GM20431 (cell line): ENCODE data around the gene GRN.

ENCODE experiments used
- in situ Hi-C: fragments of 300-500 bp; cut with MseI, MboI; formaldehyde crosslinking; loops from one replicate; pipeline ENCODE4 v1.15.0; 2020; ENCODE audit warnings: low sequenced_read_pairs; ENCODE audit not compliant: unreplicated experiment

The GRN gene

GRCh38 chr17:44396946-44397345, 51.8 kb downstream of the GRN start:
- in situ Hi-C loops: no loop called here

- in situ Hi-C loops: no loop called here
Observed at GRCh38 chr17:44397479-44398440, 52.7 kb downstream of the GRN start.

- in situ Hi-C loops: no loop called here
Observed at GRCh38 chr17:44398692-44399691, 53.9 kb downstream of the GRN start.

- in situ Hi-C loops: no loop called here
Observed at GRCh38 chr17:44400226-44400847, 55.2 kb downstream of the GRN start.
